ENCODE results near the gene SNX32. TPM values are rescaled to one million over a fixed set of nuclear protein-coding genes. Genes with fewer than 3 reads are reported as not detected.

The SNX32 gene
- total and polyA plus RNA-seq, 2 of the 13 experiments (the other 11 are each of a cell fraction or from before 2014, with no cell fraction given) = 0.09 to 0.34 TPM

GRCh38 chr11:65899356-65900124 lies 65.8 kb downstream of the SNX32 start (continued):
- TF ChIP-seq ZHX2 (IDR thresholded peaks at IDR 0.05; ENCODE audit: low read depth) (no peak), ZHX2 (CRISPR knock-in tag; IDR thresholded peaks at IDR 0.05; ENCODE audit: borderline replicate concordance) (no peak), ZNF570 (CRISPR knock-in tag; IDR thresholded peaks at IDR 0.05; ENCODE audit: borderline replicate concordance) (no peak), ZNF280B (CRISPR knock-in tag; IDR thresholded peaks at IDR 0.05; ENCODE audit: borderline replicate concordance) (peak; percentile 82), ATF7-NPFF (CRISPR knock-in tag; IDR thresholded peaks at IDR 0.05; ENCODE audit: low read depth) (peak; percentile 73), THAP11 (CRISPR knock-in tag; IDR thresholded peaks at IDR 0.05) (peak; percentile 33; the same call in 1 of the 2 replicates), CENPBD1 (CRISPR knock-in tag; IDR thresholded peaks at IDR 0.05; ENCODE audit: borderline replicate concordance, low read depth) (no peak; the same call in 1 of the 2 replicates), ZFP90 (CRISPR knock-in tag; IDR thresholded peaks at IDR 0.05; ENCODE audit: borderline replicate concordance) (peak; percentile 43; the same call in 1 of the 2 replicates), POLR2AphosphoS5 (IDR thresholded peaks at IDR 0.05; ENCODE audit: low read depth, low read length) (no peak), ETV5 (CRISPR knock-in tag; IDR thresholded peaks at IDR 0.05; ENCODE audit: borderline replicate concordance) (peak; percentile 83; the same call in 1 of the 2 replicates), ELF3 (CRISPR knock-in tag; IDR thresholded peaks at IDR 0.05) (peak; percentile 58), ZC3H4 (CRISPR knock-in tag; IDR thresholded peaks at IDR 0.05; ENCODE audit: borderline replicate concordance) (no peak), TBX2 (CRISPR knock-in tag; IDR thresholded peaks at IDR 0.05; ENCODE audit: borderline replicate concordance) (peak; percentile 64), PRDM15 (CRISPR knock-in tag; IDR thresholded peaks at IDR 0.05) (peak; percentile 56; the same call in 1 of the 2 replicates), ZNF263 (CRISPR knock-in tag; IDR thresholded peaks at IDR 0.05) (no peak; the same call in 1 of the 2 replicates), ZNF260 (CRISPR knock-in tag; IDR thresholded peaks at IDR 0.05; ENCODE audit: borderline replicate concordance, low read depth) (no peak), ZNF883 (CRISPR knock-in tag; IDR thresholded peaks at IDR 0.05; ENCODE audit: not compliant biosample characterization) (peak; percentile 25)
